SU-DHL-6 (cell line): ENCODE data around the gene CHST15.

Experiments
- EZH2phosphoT487 ChIP-seq: fragments of 200-600 bp; sonication (generic), shearing (Covaris generic); conservative IDR thresholded peaks from 2 replicates; pipeline ENCODE4 v1.6.1; 2018; ENCODE audit warnings: mild to moderate bottlenecking, antibody characterized with exemption, low read length, moderate library complexity, mixed read lengths
- TF ChIP-seq, protein P1 (sequence below): fragments of 200-600 bp; sonication (generic); IDR thresholded peaks from one replicate; pipeline ENCODE4 v1.5.1; 2017; ENCODE audit warnings: antibody characterized with exemption, mild to moderate bottlenecking, low read length, moderate library complexity; ENCODE audit not compliant: insufficient read depth, poor library complexity, severe bottlenecking

GRCh38 chr10:124127965-124128810 lies 34.8 kb upstream of the CHST15 start:
- TF ChIP-seq, protein P1, sequence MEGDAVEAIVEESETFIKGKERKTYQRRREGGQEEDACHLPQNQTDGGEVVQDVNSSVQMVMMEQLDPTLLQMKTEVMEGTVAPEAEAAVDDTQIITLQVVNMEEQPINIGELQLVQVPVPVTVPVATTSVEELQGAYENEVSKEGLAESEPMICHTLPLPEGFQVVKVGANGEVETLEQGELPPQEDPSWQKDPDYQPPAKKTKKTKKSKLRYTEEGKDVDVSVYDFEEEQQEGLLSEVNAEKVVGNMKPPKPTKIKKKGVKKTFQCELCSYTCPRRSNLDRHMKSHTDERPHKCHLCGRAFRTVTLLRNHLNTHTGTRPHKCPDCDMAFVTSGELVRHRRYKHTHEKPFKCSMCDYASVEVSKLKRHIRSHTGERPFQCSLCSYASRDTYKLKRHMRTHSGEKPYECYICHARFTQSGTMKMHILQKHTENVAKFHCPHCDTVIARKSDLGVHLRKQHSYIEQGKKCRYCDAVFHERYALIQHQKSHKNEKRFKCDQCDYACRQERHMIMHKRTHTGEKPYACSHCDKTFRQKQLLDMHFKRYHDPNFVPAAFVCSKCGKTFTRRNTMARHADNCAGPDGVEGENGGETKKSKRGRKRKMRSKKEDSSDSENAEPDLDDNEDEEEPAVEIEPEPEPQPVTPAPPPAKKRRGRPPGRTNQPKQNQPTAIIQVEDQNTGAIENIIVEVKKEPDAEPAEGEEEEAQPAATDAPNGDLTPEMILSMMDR, result no peak
- TF ChIP-seq EZH2phosphoT487, result no peak
